ENCODE data around the gene FAM20A.

- TF ChIP-seq CTCF (IDR thresholded peaks at IDR 0.05; ENCODE audit: control extremely low read depth in 1 of 3, insufficient read depth in 1 of 3, low read depth in 1 of 3, low read length in 3 of 3) = no peak
- no peak for TF ChIP-seq NANOG (IDR thresholded peaks at IDR 0.05; ENCODE audit: insufficient read depth, low read depth, low read length, poor library complexity, severe bottlenecking)
- TF ChIP-seq POLR2A (IDR thresholded peaks at IDR 0.05; ENCODE audit: control extremely low read depth in 1 of 2, low read depth in 2 of 2, low read length in 2 of 2) = no peak
- no peak for TF ChIP-seq SRF (IDR thresholded peaks at IDR 0.05; ENCODE audit: low read depth, low read length)
- no peak for TF ChIP-seq EP300 (IDR thresholded peaks at IDR 0.05; ENCODE audit: borderline replicate concordance in 1 of 2, low read depth in 2 of 2, low read length in 2 of 2)
- no peak for TF ChIP-seq EZH2 (IDR thresholded peaks at IDR 0.05; ENCODE audit: low read depth, low read length, severe bottlenecking)
- no peak for TF ChIP-seq SUZ12 (IDR thresholded peaks at IDR 0.05; ENCODE audit: low read length)
- no peak for TF ChIP-seq CTBP2 (IDR thresholded peaks at IDR 0.05; ENCODE audit: borderline replicate concordance, insufficient read depth, insufficient read length, low read length)
- TF ChIP-seq SP4 (IDR thresholded peaks at IDR 0.05; ENCODE audit: low read length) = no peak
Measured at GRCh38 chr17:68621065-68621464, 19.9 kb upstream of the FAM20A start.
